Bone marrow (tissue), 2 donors: ENCODE data around the gene UBE2D2.

Experiments
- DNase-seq, 2 donors: peaks; one replicate each; lab custom pipeline; 2025; lab: John Stamatoyannopoulos, UW

Gene UBE2D2

DNA sequence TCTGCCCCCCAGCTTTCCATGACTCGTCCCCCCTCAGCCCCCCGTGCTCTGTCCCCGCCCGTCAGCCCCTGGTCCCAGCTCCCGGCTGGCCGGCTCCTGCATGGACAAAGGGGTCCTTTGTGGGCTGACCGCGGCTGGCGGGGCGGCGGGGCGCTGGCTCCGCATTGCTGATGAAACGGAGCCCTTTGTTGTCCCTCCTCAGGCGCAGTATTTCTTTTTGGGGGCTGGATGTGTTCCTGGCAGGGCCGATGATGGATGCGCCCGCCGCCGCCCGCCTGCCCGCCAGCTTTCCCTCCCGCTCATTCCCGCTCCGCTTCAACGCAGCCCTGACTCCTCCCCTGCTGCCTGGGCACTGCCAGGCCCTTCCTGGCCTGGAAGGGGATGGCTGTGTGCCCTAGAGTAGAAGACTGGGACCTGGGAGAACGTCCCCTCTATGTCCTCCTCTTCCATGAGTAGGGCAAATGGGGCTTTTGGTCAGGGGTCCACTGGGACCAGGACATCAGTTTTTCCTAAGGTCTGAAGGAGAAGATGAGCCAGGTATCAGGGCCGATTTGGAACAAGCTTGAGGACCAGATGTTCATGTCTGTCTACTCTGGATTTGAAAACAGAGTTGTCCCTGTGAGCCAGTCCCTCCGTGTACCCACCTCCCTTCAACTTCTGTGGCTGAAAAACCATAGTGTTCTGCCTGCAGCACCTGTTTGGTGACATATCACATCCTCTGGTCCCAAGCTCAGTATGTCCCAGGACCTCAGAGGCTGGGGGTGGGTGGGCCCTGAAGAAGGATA lies 116.0 kb downstream of the UBE2D2 start:
- DNase-seq: no peak
